ENCODE data around the gene RAB34.
A peak's percentile ranks its signal among the peaks of the same experiment; 100 is the strongest.

RAB34 gene

DNA sequence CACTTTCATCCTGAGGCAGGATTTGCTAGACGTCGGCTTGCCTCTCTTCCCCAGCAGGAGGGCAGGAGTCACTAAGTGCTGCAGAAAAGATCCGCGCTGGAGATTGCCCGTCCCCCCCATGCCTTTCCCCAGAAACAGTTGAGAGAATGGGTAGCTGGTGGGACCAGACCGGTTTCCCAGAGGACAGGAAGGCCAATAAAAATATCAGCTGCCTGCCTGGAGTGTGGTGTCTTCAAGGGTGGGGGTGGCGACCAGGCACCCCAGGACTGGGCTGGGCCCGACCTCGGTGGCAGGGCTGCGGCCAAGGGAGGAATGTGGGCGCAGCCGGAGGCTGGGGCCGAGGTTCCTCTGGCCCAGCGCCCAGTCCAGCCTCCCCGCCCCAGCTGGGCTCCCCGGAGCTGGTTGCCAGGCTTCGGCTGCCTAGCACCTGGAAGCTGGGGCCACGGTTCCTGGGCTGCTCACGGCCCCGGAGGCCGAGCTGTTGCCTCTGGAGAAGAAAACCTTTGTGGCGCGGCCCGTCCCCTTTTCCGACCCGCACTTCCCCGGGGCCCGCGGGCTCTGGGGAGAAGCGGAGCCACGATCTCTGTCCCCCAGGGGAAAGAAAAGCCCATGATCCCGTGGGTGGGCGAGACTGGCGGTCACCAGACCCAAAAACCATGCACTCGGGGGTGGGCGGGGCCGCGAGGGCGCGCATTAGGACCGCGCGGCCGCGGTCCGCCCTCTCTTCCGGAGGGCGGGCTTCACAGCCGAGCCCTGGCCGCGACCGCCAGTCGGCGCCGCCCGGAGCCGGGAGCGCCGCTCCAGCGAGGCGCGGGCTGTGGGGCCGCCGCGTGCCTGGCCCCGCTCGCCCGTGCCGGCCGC lies 25.8 kb upstream of the RAB34 start, which contains the start of gene TRAF4 (continued):
- TF ChIP-seq, protein P1, sequence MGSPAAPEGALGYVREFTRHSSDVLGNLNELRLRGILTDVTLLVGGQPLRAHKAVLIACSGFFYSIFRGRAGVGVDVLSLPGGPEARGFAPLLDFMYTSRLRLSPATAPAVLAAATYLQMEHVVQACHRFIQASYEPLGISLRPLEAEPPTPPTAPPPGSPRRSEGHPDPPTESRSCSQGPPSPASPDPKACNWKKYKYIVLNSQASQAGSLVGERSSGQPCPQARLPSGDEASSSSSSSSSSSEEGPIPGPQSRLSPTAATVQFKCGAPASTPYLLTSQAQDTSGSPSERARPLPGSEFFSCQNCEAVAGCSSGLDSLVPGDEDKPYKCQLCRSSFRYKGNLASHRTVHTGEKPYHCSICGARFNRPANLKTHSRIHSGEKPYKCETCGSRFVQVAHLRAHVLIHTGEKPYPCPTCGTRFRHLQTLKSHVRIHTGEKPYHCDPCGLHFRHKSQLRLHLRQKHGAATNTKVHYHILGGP (tag by site-specific recombination; IDR thresholded peaks at IDR 0.05) = no peak
- TF ChIP-seq ZNF660 (tag by site-specific recombination; IDR thresholded peaks at IDR 0.05) (peak; percentile 62; the same call in 1 of the 2 replicates), ZNF2 (tag by site-specific recombination; IDR thresholded peaks at IDR 0.05) (peak; percentile 84; the same call in 1 of the 2 replicates), ZNF175 (tag by site-specific recombination; IDR thresholded peaks at IDR 0.05) (no peak), ZBTB8A (tag by site-specific recombination; IDR thresholded peaks at IDR 0.05) (peak; percentile 95), FEZF1 (tag by site-specific recombination; IDR thresholded peaks at IDR 0.05) (peak; percentile 82), ZNF324 (tag by site-specific recombination; IDR thresholded peaks at IDR 0.05) (0 out of 2 replicates have a peak, but pooled peaks have one; percentile 8), ZNF335 (tag by site-specific recombination; conservative IDR thresholded peaks at IDR 0.05) (peak; percentile 78), ZNF521 (tag by site-specific recombination; IDR thresholded peaks at IDR 0.05) (no peak), KLF8 (tag by site-specific recombination; IDR thresholded peaks at IDR 0.05) (peak; percentile 94), ZNF423 (tag by site-specific recombination; IDR thresholded peaks at IDR 0.05) (peak; percentile 68), PRDM1 (tag by site-specific recombination; IDR thresholded peaks at IDR 0.05) (peak; percentile 68; the same call in 1 of the 2 replicates), EGR2 (tag by site-specific recombination; IDR thresholded peaks at IDR 0.05; ENCODE audit: low read depth) (peak; percentile 58), ZNF837 (tag by site-specific recombination; IDR thresholded peaks at IDR 0.05) (no peak), ZEB2 (tag by site-specific recombination; IDR thresholded peaks at IDR 0.05) (peak; percentile 92), ZNF600 (tag by site-specific recombination; IDR thresholded peaks at IDR 0.05) (peak; percentile 79; the same call in 1 of the 2 replicates), ZFP69B (tag by site-specific recombination; IDR thresholded peaks at IDR 0.05) (peak; percentile 89), SP7 (tag by site-specific recombination; IDR thresholded peaks at IDR 0.05) (peak; percentile 83), ZNF473 (tag by site-specific recombination; IDR thresholded peaks at IDR 0.05) (no peak), KLF10 (tag by site-specific recombination; IDR thresholded peaks at IDR 0.05) (peak; percentile 96), ZNF514 (tag by site-specific recombination; IDR thresholded peaks at IDR 0.05) (no peak), MYNN (tag by site-specific recombination; IDR thresholded peaks at IDR 0.05; ENCODE audit: borderline replicate concordance) (peak; percentile 94), OSR2 (tag by site-specific recombination; IDR thresholded peaks at IDR 0.05) (peak; percentile 47; the same call in 1 of the 2 replicates)
- TF ChIP-seq, protein P2, sequence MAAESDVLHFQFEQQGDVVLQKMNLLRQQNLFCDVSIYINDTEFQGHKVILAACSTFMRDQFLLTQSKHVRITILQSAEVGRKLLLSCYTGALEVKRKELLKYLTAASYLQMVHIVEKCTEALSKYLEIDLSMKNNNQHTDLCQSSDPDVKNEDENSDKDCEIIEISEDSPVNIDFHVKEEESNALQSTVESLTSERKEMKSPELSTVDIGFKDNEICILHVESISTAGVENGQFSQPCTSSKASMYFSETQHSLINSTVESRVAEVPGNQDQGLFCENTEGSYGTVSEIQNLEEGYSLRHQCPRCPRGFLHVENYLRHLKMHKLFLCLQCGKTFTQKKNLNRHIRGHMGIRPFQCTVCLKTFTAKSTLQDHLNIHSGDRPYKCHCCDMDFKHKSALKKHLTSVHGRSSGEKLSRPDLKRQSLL (tag by site-specific recombination; IDR thresholded peaks at IDR 0.05) = no peak
- TF ChIP-seq, protein P3, sequence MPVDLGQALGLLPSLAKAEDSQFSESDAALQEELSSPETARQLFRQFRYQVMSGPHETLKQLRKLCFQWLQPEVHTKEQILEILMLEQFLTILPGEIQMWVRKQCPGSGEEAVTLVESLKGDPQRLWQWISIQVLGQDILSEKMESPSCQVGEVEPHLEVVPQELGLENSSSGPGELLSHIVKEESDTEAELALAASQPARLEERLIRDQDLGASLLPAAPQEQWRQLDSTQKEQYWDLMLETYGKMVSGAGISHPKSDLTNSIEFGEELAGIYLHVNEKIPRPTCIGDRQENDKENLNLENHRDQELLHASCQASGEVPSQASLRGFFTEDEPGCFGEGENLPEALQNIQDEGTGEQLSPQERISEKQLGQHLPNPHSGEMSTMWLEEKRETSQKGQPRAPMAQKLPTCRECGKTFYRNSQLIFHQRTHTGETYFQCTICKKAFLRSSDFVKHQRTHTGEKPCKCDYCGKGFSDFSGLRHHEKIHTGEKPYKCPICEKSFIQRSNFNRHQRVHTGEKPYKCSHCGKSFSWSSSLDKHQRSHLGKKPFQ (tag by site-specific recombination; IDR thresholded peaks at IDR 0.05) = peak; percentile 29; the same call in 1 of the 2 replicates
- TF ChIP-seq, protein P4, sequence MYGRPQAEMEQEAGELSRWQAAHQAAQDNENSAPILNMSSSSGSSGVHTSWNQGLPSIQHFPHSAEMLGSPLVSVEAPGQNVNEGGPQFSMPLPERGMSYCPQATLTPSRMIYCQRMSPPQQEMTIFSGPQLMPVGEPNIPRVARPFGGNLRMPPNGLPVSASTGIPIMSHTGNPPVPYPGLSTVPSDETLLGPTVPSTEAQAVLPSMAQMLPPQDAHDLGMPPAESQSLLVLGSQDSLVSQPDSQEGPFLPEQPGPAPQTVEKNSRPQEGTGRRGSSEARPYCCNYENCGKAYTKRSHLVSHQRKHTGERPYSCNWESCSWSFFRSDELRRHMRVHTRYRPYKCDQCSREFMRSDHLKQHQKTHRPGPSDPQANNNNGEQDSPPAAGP (tag by site-specific recombination; IDR thresholded peaks at IDR 0.05) = peak; percentile 63
- TF ChIP-seq, protein P5, sequence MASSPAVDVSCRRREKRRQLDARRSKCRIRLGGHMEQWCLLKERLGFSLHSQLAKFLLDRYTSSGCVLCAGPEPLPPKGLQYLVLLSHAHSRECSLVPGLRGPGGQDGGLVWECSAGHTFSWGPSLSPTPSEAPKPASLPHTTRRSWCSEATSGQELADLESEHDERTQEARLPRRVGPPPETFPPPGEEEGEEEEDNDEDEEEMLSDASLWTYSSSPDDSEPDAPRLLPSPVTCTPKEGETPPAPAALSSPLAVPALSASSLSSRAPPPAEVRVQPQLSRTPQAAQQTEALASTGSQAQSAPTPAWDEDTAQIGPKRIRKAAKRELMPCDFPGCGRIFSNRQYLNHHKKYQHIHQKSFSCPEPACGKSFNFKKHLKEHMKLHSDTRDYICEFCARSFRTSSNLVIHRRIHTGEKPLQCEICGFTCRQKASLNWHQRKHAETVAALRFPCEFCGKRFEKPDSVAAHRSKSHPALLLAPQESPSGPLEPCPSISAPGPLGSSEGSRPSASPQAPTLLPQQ (tag by site-specific recombination; IDR thresholded peaks at IDR 0.05) = peak; percentile 91
- TF ChIP-seq, protein P6, sequence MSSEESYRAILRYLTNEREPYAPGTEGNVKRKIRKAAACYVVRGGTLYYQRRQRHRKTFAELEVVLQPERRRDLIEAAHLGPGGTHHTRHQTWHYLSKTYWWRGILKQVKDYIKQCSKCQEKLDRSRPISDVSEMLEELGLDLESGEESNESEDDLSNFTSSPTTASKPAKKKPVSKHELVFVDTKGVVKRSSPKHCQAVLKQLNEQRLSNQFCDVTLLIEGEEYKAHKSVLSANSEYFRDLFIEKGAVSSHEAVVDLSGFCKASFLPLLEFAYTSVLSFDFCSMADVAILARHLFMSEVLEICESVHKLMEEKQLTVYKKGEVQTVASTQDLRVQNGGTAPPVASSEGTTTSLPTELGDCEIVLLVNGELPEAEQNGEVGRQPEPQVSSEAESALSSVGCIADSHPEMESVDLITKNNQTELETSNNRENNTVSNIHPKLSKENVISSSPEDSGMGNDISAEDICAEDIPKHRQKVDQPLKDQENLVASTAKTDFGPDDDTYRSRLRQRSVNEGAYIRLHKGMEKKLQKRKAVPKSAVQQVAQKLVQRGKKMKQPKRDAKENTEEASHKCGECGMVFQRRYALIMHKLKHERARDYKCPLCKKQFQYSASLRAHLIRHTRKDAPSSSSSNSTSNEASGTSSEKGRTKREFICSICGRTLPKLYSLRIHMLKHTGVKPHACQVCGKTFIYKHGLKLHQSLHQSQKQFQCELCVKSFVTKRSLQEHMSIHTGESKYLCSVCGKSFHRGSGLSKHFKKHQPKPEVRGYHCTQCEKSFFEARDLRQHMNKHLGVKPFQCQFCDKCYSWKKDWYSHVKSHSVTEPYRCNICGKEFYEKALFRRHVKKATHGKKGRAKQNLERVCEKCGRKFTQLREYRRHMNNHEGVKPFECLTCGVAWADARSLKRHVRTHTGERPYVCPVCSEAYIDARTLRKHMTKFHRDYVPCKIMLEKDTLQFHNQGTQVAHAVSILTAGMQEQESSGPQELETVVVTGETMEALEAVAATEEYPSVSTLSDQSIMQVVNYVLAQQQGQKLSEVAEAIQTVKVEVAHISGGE (tag by site-specific recombination; conservative IDR thresholded peaks at IDR 0.05; ENCODE audit: low read depth) = peak; percentile 45; the same call in 1 of the 2 replicates
- TF ChIP-seq, protein P7, sequence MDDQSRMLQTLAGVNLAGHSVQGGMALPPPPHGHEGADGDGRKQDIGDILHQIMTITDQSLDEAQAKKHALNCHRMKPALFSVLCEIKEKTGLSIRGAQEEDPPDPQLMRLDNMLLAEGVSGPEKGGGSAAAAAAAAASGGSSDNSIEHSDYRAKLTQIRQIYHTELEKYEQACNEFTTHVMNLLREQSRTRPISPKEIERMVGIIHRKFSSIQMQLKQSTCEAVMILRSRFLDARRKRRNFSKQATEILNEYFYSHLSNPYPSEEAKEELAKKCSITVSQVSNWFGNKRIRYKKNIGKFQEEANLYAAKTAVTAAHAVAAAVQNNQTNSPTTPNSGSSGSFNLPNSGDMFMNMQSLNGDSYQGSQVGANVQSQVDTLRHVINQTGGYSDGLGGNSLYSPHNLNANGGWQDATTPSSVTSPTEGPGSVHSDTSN (CRISPR knock-in tag; IDR thresholded peaks at IDR 0.05) = peak; percentile 75; the same call in 1 of the 2 replicates

All from HEK293 (cell line).